HCT116 (cell line): ENCODE results near the gene GNG13. TPM values are rescaled to one million over a fixed set of nuclear protein-coding genes. Genes with fewer than 3 reads are reported as not detected.

Source experiments
- ATAC-seq: fragments of 200-7000 bp; cut with Tn5 transposase; 2 replicates; pipeline ENCODE4 v1.9.1; 2020; ENCODE audit warnings: mild to moderate bottlenecking, moderate library complexity
- BruUV-seq: library from RNA; stranded (reverse); fragments of 400-500 nt; replicated peaks from 2 replicates; lab custom pipeline; 2021; lab: Mats Ljungman, UMichigan
- CTCF ChIA-PET: fragments of 300-600 bp; sonication (Branson Sonifier 250); formaldehyde crosslinking; loops from one replicate; lab custom pipeline; 2021; ENCODE audit warnings: antibody characterized with exemption; lab: Charles Lee
- POLR2A ChIA-PET: fragments of 300-600, 350-600 bp; sonication (Branson Sonifier 250); formaldehyde crosslinking; loops from one replicate; lab custom pipeline; 2021; ENCODE audit warnings: antibody characterized with exemption; lab: Charles Lee
- RAD21 ChIA-PET, 2 experiments: fragments of 300-600 bp; sonication (Branson Sonifier 250); formaldehyde crosslinking; loops; one replicate each; lab custom pipeline; 2023; ENCODE audit warnings: low total read pairs in 2 of 2; ENCODE audit not compliant: uncharacterized antibody in 2 of 2, unreplicated experiment in 2 of 2, low non-redundant PET in 1 of 2; lab: Charles Lee
- DNase-seq: peaks from one replicate; pipeline ENCODE4 v3.0.0-alpha.2; 2010; ENCODE audit warnings: low read depth, low spot score
- H2AFZ ChIP-seq: fragments of 200-600 bp; shearing (Covaris generic), sonication (generic); 2 replicates; pipeline ENCODE4 v1.6.1; 2017; ENCODE audit warnings: low read depth, mixed run types, mixed read lengths, antibody characterized with exemption, low read length; ENCODE audit not compliant: poor library complexity, severe bottlenecking
- H3K27ac ChIP-seq: 2 replicates; pipeline ENCODE4 v1.5.1; 2012; ENCODE audit warnings: low read depth, low read length
- H3K27me3 ChIP-seq: fragments of 200-600 bp; sonication (generic); 2 replicates; pipeline ENCODE4 v1.6.1; 2016; ENCODE audit warnings: mixed run types, low read length, mixed read lengths; ENCODE audit not compliant: insufficient read depth
- H3K36me3 ChIP-seq, 2 experiments: fragments of 200-500 bp in 1 of 2; fragments of 200-600 bp in 1 of 2; sonication (Bioruptor generic) in 1 of 2; sonication (generic) in 1 of 2; 2 replicates each; pipeline versions ENCODE4 v1.5.1 to v1.6.1; 2014 to 2016; ENCODE audit warnings: low read length in 2 of 2, inconsistent platforms in 1 of 2, mixed read lengths in 1 of 2, mixed run types in 1 of 2; ENCODE audit not compliant: insufficient read depth in 2 of 2, control insufficient read depth in 1 of 2
- H3K4me1 ChIP-seq, 2 experiments: fragments of 200-600 bp in 1 of 2; sonication (generic) in 1 of 2; 2 replicates each; pipeline versions ENCODE4 v1.5.1 to v1.6.1; 2012 to 2017; ENCODE audit warnings: low read length in 2 of 2, inconsistent platforms in 1 of 2, mild to moderate bottlenecking in 1 of 2, mixed read lengths in 1 of 2, mixed run types in 1 of 2, moderate library complexity in 1 of 2; ENCODE audit not compliant: insufficient read depth in 2 of 2, control insufficient read depth in 1 of 2
- H3K4me2 ChIP-seq: fragments of 200-600 bp; sonication (generic); 2 replicates; pipeline ENCODE4 v1.6.1; 2017; ENCODE audit warnings: mixed run types, low read length, mixed read lengths
- H3K4me3 ChIP-seq, 2 experiments: fragments of 200-600 bp in 1 of 2; sonication (generic) in 1 of 2; replicated peaks in 1 of 2; 2 replicates each; pipeline ENCODE4 v1.5.1; 2011 to 2016; ENCODE audit warnings: low read length in 2 of 2, control low read depth in 1 of 2, low read depth in 1 of 2, mild to moderate bottlenecking in 1 of 2, mixed read lengths in 1 of 2, mixed run types in 1 of 2
- H3K79me2 ChIP-seq: fragments of 200-600 bp; sonication (generic); 2 replicates; pipeline ENCODE4 v1.6.1; 2017; ENCODE audit warnings: mild to moderate bottlenecking, mixed run types, low read length, moderate library complexity, mixed read lengths; ENCODE audit not compliant: insufficient read depth
- H3K9ac ChIP-seq: fragments of 200-600 bp; sonication (generic); 2 replicates; pipeline ENCODE4 v1.6.1; 2016; ENCODE audit warnings: low read length, mixed read lengths
- H3K9me2 ChIP-seq: fragments of 200-600 bp; sonication (generic), shearing (Covaris generic); 2 replicates; pipeline ENCODE4 v1.6.1; 2017; ENCODE audit warnings: mixed run types, mild to moderate bottlenecking, moderate library complexity; ENCODE audit not compliant: insufficient read depth
- H3K9me3 ChIP-seq, 2 experiments: fragments of 200-500 bp in 1 of 2; fragments of 200-600 bp in 1 of 2; sonication (Bioruptor generic) in 1 of 2; sonication (generic) in 1 of 2; 2 replicates each; pipeline ENCODE4 v1.6.1; 2014 to 2017; ENCODE audit warnings: low read length in 2 of 2, mixed read lengths in 2 of 2, inconsistent platforms in 1 of 2, low read depth in 1 of 2, mild to moderate bottlenecking in 1 of 2, mixed run types in 1 of 2, moderate library complexity in 1 of 2; ENCODE audit not compliant: control insufficient read depth in 1 of 2, insufficient read depth in 1 of 2
- H4K20me1 ChIP-seq: fragments of 200-600 bp; sonication (generic), shearing (Covaris generic); 2 replicates; pipeline ENCODE4 v1.6.1; 2017; ENCODE audit warnings: mixed run types, mild to moderate bottlenecking, moderate library complexity; ENCODE audit not compliant: insufficient read depth
- ATF3 ChIP-seq: IDR thresholded peaks from 2 replicates; pipeline ENCODE4 v1.6.1; 2012
- CBX3 ChIP-seq: IDR thresholded peaks from 2 replicates; pipeline ENCODE4 v1.6.1; 2012; ENCODE audit warnings: low read depth
- CTCF ChIP-seq, 3 experiments: fragments of 200-600 bp in 1 of 3; sonication (generic) in 1 of 3; IDR thresholded peaks in 2 of 3; conservative IDR thresholded peaks in 1 of 3; 2 replicates each; pipeline ENCODE4 v1.5.1; 2012 to 2017; ENCODE audit warnings: low read depth in 2 of 3, low read length in 2 of 3, antibody characterized with exemption in 1 of 3, borderline replicate concordance in 1 of 3, control low read depth in 1 of 3, mild to moderate bottlenecking in 1 of 3, mixed read lengths in 1 of 3, mixed run types in 1 of 3, moderate library complexity in 1 of 3; ENCODE audit not compliant: insufficient read depth in 1 of 3
- EGR1 ChIP-seq: IDR thresholded peaks from 2 replicates; pipeline ENCODE4 v1.6.1; 2012; ENCODE audit warnings: low read depth
- ELF1 ChIP-seq: IDR thresholded peaks from 2 replicates; pipeline ENCODE4 v1.6.1; 2012; ENCODE audit warnings: low read depth, borderline replicate concordance
- EZH2phosphoT487 ChIP-seq: fragments of 200-600 bp; IDR thresholded peaks from 2 replicates; pipeline ENCODE4 v1.6.1; 2018; ENCODE audit warnings: antibody characterized with exemption, borderline replicate concordance
- JUND ChIP-seq: IDR thresholded peaks from 2 replicates; pipeline ENCODE4 v1.6.1; 2012
- POLR2A ChIP-seq: IDR thresholded peaks from 2 replicates; pipeline ENCODE4 v1.7.0; 2011; ENCODE audit warnings: borderline replicate concordance; ENCODE audit not compliant: insufficient read depth, insufficient read length; ENCODE audit errors: extremely low read depth
- POLR2AphosphoS5 ChIP-seq: IDR thresholded peaks from 2 replicates; pipeline ENCODE4 v1.6.1; 2011; ENCODE audit warnings: mild to moderate bottlenecking, low read depth, low read length, moderate library complexity
- RAD21 ChIP-seq: IDR thresholded peaks from 2 replicates; pipeline ENCODE4 v1.6.1; 2012; ENCODE audit warnings: low read depth, mild to moderate bottlenecking
- SIN3A ChIP-seq: IDR thresholded peaks from 2 replicates; pipeline ENCODE4 v1.6.1; 2012; ENCODE audit warnings: low read depth
- SP1 ChIP-seq: IDR thresholded peaks from 2 replicates; pipeline ENCODE4 v1.6.1; 2012; ENCODE audit warnings: low read depth
- YY1 ChIP-seq: IDR thresholded peaks from 2 replicates; pipeline ENCODE4 v1.6.1; 2011; ENCODE audit warnings: low read length, low read depth, moderate library complexity, mild to moderate bottlenecking; ENCODE audit not compliant: insufficient replicate concordance; ENCODE audit errors: extremely low read depth
- intact Hi-C: fragments of 100-400 bp; cut with micrococcal nuclease; formaldehyde crosslinking; loops from 2 replicates; pipeline ENCODE4 v1.10.0; 2022
- total RNA-seq: library from RNA; stranded (reverse); gene quantifications from one replicate; pipeline ENCODE4 v1.2.1, GENCODE V29; 2021; ENCODE audit not compliant: unreplicated experiment

GNG13 gene
- total RNA-seq, 1 experiment from 2014 or later = not detected

- H3K27me3 ChIP-seq = no peaks in the 10 kb centered on the region
- intact Hi-C loops = loop anchor here (2.0 kb wide), 1 partner anchor 39 kb away; no protein-coding TSS in a partner anchor
- BruUV-seq = no TSS peak
- no peaks in the 10 kb centered on the region for H4K20me1 ChIP-seq
- no peaks in the 10 kb centered on the region for H3K9me2 ChIP-seq
- RAD21 ChIA-PET = no interaction called here
- H3K9ac ChIP-seq = no peak overlapping the region
- DNase-seq = no peak
- H3K4me1 ChIP-seq = peaks cover 2 to 31% of the 10 kb centered on the region in 2 experiments; a peak in 2 of 4 replicates
- CTCF ChIA-PET = interaction anchor here (0.7 to 2.2 kb wide), 2 partner anchors 10 to 71 kb away, joined by 3 to 19 read pairs; no protein-coding TSS in a partner anchor
- H2AFZ ChIP-seq = no peak overlapping the region
- no peak overlapping the region for H3K4me3 ChIP-seq
- no peak overlapping the region for H3K27ac ChIP-seq
- no peaks in the 10 kb centered on the region for H3K9me3 ChIP-seq
- peaks cover 5 to 15% of the 10 kb centered on the region in 2 experiments; a peak in 3 of 4 replicates for H3K36me3 ChIP-seq
- POLR2A ChIA-PET = interaction anchor here (0.7 kb wide), 1 partner anchor 11 kb away, joined by 3 read pairs; no protein-coding TSS in a partner anchor
- TF ChIP-seq POLR2AphosphoS5 (no peak), POLR2A (peak; percentile 34)
- TF ChIP-seq, all 23 proteins: peak for 1
- no peak for ATAC-seq
- Histone ChIP-seq H3K4me2 (no peak overlapping the region), H3K79me2 (peaks cover 24% of the 10 kb centered on the region)
Observed at GRCh38 chr16:783404-784161, 17.0 kb downstream of the GNG13 start.

GRCh38 chr16:782766-783403 is 17.6 kb downstream of the GNG13 start:
- RAD21 ChIA-PET = no interaction called here
- BruUV-seq = no TSS peak
- no peaks in the 10 kb centered on the region for H3K27me3 ChIP-seq
- POLR2A ChIA-PET = interaction anchor here (0.7 kb wide), 1 partner anchor 10 kb away, joined by 3 read pairs; no protein-coding TSS in a partner anchor
- ATAC-seq = no peak
- peaks cover 9 to 38% of the 10 kb centered on the region in 2 experiments for H3K4me1 ChIP-seq
- intact Hi-C loops = no loop called here
- H4K20me1 ChIP-seq = no peaks in the 10 kb centered on the region
- H3K79me2 ChIP-seq = peaks cover 21% of the 10 kb centered on the region
- no peak overlapping the region for H2AFZ ChIP-seq
- no peak overlapping the region for H3K27ac ChIP-seq
- no peak overlapping the region for H3K4me2 ChIP-seq
- H3K36me3 ChIP-seq = peaks cover 5 to 15% of the 10 kb centered on the region in 2 experiments; a peak in 3 of 4 replicates
- no peak overlapping the region for H3K4me3 ChIP-seq
- CTCF ChIA-PET = no interaction called here
- no peaks in the 10 kb centered on the region for H3K9me3 ChIP-seq
- H3K9me2 ChIP-seq = no peaks in the 10 kb centered on the region
- DNase-seq = no peak
- H3K9ac ChIP-seq = no peak overlapping the region
- TF ChIP-seq YY1 (no peak), POLR2AphosphoS5 (no peak), CTCF (IDR thresholded peaks at IDR 0.05 in 2 of 3, conservative IDR thresholded peaks at IDR 0.05 in 1 of 3; ENCODE audit: borderline replicate concordance in 1 of 3, insufficient read depth in 1 of 3, low read depth in 2 of 3, low read length in 2 of 3) (no peak), CBX3 (no peak), EGR1 (no peak), ATF3 (no peak), ELF1 (no peak), JUND (no peak), SIN3A (no peak), RAD21 (no peak), SP1 (no peak), EZH2phosphoT487 (no peak)
